CD14-positive monocyte (primary cell): ENCODE measurements around the gene SLC25A33. TPM values are rescaled to one million over a fixed set of nuclear protein-coding genes. Genes with fewer than 3 reads are reported as not detected.
A peak's percentile ranks its signal among the peaks of the same experiment; 100 is the strongest.

Experiments
- DNase-seq, 3 donors: peaks; one replicate each; pipeline ENCODE4 v3.0.0-alpha.2; 2011 to 2022
- H2AFZ ChIP-seq: 2 replicates; pipeline ENCODE4 v1.6.0; 2012; ENCODE audit warnings: mild to moderate bottlenecking, low read depth, low read length, inconsistent platforms; ENCODE audit not compliant: insufficient read depth, poor library complexity, severe bottlenecking
- H3K27ac ChIP-seq, 2 donors: 1 replicate in 1 of 2; 2 replicates in 1 of 2; pipeline ENCODE4 v1.5.1; 2012 to 2013; ENCODE audit warnings: low read length in 2 of 2, control low read depth in 1 of 2, inconsistent platforms in 1 of 2, low read depth in 1 of 2, mild to moderate bottlenecking in 1 of 2
- H3K27me3 ChIP-seq, 2 donors: one replicate each; pipeline versions ENCODE4 v1.6.0 to v1.6.1; 2011 to 2013; ENCODE audit warnings: low read length in 2 of 2; ENCODE audit not compliant: control insufficient read depth in 2 of 2, insufficient read depth in 2 of 2
- H3K36me3 ChIP-seq, 2 donors: replicated peaks in 1 of 2; 1 replicate in 1 of 2; 2 replicates in 1 of 2; pipeline versions ENCODE4 v1.5.1 to v1.6.1; 2012 to 2013; ENCODE audit warnings: low read length in 2 of 2, control low read depth in 1 of 2, inconsistent platforms in 1 of 2, mild to moderate bottlenecking in 1 of 2; ENCODE audit not compliant: insufficient read depth in 2 of 2, control insufficient read depth in 1 of 2
- H3K4me1 ChIP-seq, 2 donors: 1 replicate in 1 of 2; 2 replicates in 1 of 2; pipeline versions ENCODE4 v1.5.1 to v1.6.1; 2012 to 2013; ENCODE audit warnings: low read length in 2 of 2, control low read depth in 1 of 2, inconsistent platforms in 1 of 2, mild to moderate bottlenecking in 1 of 2, moderate library complexity in 1 of 2; ENCODE audit not compliant: insufficient read depth in 2 of 2, control insufficient read depth in 1 of 2
- H3K4me2 ChIP-seq: replicated peaks from 2 replicates; pipeline ENCODE3; 2012; ENCODE audit warnings: low read length, moderate library complexity, mild to moderate bottlenecking; ENCODE audit not compliant: poor library complexity, severe bottlenecking; ENCODE audit errors: extremely low read depth
- H3K4me3 ChIP-seq, 3 experiments: fragments of 200-600 bp in 1 of 3; sonication (generic) in 1 of 3; replicated peaks in 1 of 3; 1 replicate in 2 of 3; 2 replicates in 1 of 3; pipeline ENCODE4 v1.5.1; 2011 to 2013; ENCODE audit warnings: low read length in 3 of 3, mild to moderate bottlenecking in 3 of 3, control low read depth in 2 of 3, low read depth in 2 of 3, inconsistent platforms in 1 of 3, moderate library complexity in 1 of 3
- H3K79me2 ChIP-seq: 2 replicates; pipeline ENCODE4 v1.6.0; 2012; ENCODE audit warnings: mild to moderate bottlenecking, control low read depth, inconsistent platforms, low read length, moderate library complexity; ENCODE audit not compliant: insufficient read depth
- H3K9ac ChIP-seq: 2 replicates; pipeline ENCODE4 v1.6.0; 2017; ENCODE audit warnings: low read length, mild to moderate bottlenecking; ENCODE audit not compliant: insufficient read depth, poor library complexity, severe bottlenecking
- H3K9me3 ChIP-seq, 2 donors: replicated peaks in 1 of 2; 1 replicate in 1 of 2; 2 replicates in 1 of 2; pipeline versions ENCODE4 v1.5.1 to v1.6.1; 2012 to 2013; ENCODE audit warnings: low read length in 2 of 2, control low read depth in 1 of 2; ENCODE audit not compliant: control insufficient read depth in 1 of 2, insufficient read depth in 1 of 2
- H4K20me1 ChIP-seq: 2 replicates; pipeline ENCODE4 v1.6.0; 2012; ENCODE audit warnings: mild to moderate bottlenecking, low read length, control low read depth, moderate library complexity; ENCODE audit not compliant: insufficient read depth
- H3K27ac Mint-ChIP-seq, 7 donors: one replicate each; pipeline ENCODE4 v1.8.0; 2020; ENCODE audit warnings: mild to moderate bottlenecking in 7 of 7, mixed read lengths in 7 of 7, moderate library complexity in 6 of 7, inconsistent platforms in 2 of 7
- H3K27me3 Mint-ChIP-seq, 3 donors: one replicate each; pipeline ENCODE4 v1.8.0; 2021 to 2022; ENCODE audit warnings: low read depth in 3 of 3, mild to moderate bottlenecking in 3 of 3, mixed read lengths in 3 of 3, moderate library complexity in 3 of 3, inconsistent platforms in 1 of 3
- H3K36me3 Mint-ChIP-seq, 2 donors: one replicate each; pipeline ENCODE4 v1.8.0; 2020; ENCODE audit warnings: mixed read lengths in 2 of 2, inconsistent platforms in 1 of 2, mild to moderate bottlenecking in 1 of 2
- H3K4me1 Mint-ChIP-seq: one replicate; pipeline ENCODE4 v1.8.0; 2020; ENCODE audit warnings: mild to moderate bottlenecking, mixed read lengths
- H3K4me3 Mint-ChIP-seq, 2 donors: one replicate each; pipeline ENCODE4 v1.8.0; 2020; ENCODE audit warnings: mild to moderate bottlenecking in 2 of 2, mixed read lengths in 2 of 2, moderate library complexity in 1 of 2
- H3K9me3 Mint-ChIP-seq, 7 donors: one replicate each; pipeline ENCODE4 v1.8.0; 2020 to 2022; ENCODE audit warnings: mixed read lengths in 7 of 7, mild to moderate bottlenecking in 6 of 7, moderate library complexity in 6 of 7, inconsistent platforms in 2 of 7
- CTCF ChIP-seq: fragments of 200-600 bp; IDR thresholded peaks from one replicate; pipeline ENCODE4 v1.8.0; 2022; ENCODE audit warnings: antibody characterized with exemption, mild to moderate bottlenecking
- WGBS: methylation state at CpG from one replicate; pipeline ENCODE4 v1.1.5; 2013; ENCODE audit warnings: missing lambda C conversion rate; ENCODE audit not compliant: insufficient coverage; 5-methylcytosine and 5-hydroxymethylcytosine counted together
- intact Hi-C, 2 donors: fragments of 100-400 bp; cut with micrococcal nuclease; formaldehyde crosslinking; loops; one replicate each; pipeline versions ENCODE4 v1.15.0 to v1.15.1; 2023
- polyA plus RNA-seq, 3 donors: library from polyadenylated mRNA; depleted of rRNA in 1 of 3; unstranded in 2 of 3; stranded (reverse) in 1 of 3; fragments of 300-500 nt in 2 of 3; fragments of >200 nt in 1 of 3; fragmentation: Illumina TruSeq in 2 of 3; gene quantifications; 1 replicate in 2 of 3; 2 replicates in 1 of 3; pipeline ENCODE4 v1.2.3, GENCODE V29; 2012 to 2021

SLC25A33 gene
- polyA plus RNA-seq, 3 donors: 2.3 to 6.4 (median 4.4) TPM

- H3K4me3 Mint-ChIP-seq: no peak overlapping the region
- no peak for TF ChIP-seq CTCF
- Histone ChIP-seq H3K9me3 (no peaks in the 10 kb centered on the region), H3K36me3 (peaks cover 32 to 60% of the 10 kb centered on the region in 2 donors), H3K4me1 (peaks cover 0 to under 1% of the 10 kb centered on the region in 2 donors), H3K79me2 (peaks cover 14% of the 10 kb centered on the region), H2AFZ (no peak overlapping the region), H3K4me2 (no peak overlapping the region), H3K27me3 (no peaks in the 10 kb centered on the region), H3K27ac (no peak overlapping the region), H3K4me3 (no peak overlapping the region), H4K20me1 (peaks cover 14% of the 10 kb centered on the region), H3K9ac (no peak overlapping the region)
- DNase-seq: no peak
- H3K9me3 Mint-ChIP-seq: peaks cover 0 to 2% (median 0%) of the 10 kb centered on the region in 7 donors
- 100% methylated on average over 2 of the region's 4 CpGs for WGBS
- peaks cover 39 to 68% of the 10 kb centered on the region in 2 donors for H3K36me3 Mint-ChIP-seq
- H3K27ac Mint-ChIP-seq: peak overlapping the region in 1 of 7 donors; percentile 63
- H3K4me1 Mint-ChIP-seq: peaks cover 2% of the 10 kb centered on the region
- no peaks in the 10 kb centered on the region for H3K27me3 Mint-ChIP-seq
- intact Hi-C loops: no loop called here
Measured at GRCh38 chr1:9555942-9556341, 16.7 kb downstream of the SLC25A33 start.

GRCh38 chr1:9557624-9558023 lies 18.4 kb downstream of the SLC25A33 start:
- Mint-ChIP-seq H3K9me3 (peaks cover 0 to 2% (median 0%) of the 10 kb centered on the region in 7 donors), H3K27ac (no peak overlapping the region), H3K4me3 (no peak overlapping the region), H3K27me3 (no peaks in the 10 kb centered on the region), H3K4me1 (peaks cover 9% of the 10 kb centered on the region), H3K36me3 (peaks cover 39 to 83% of the 10 kb centered on the region in 2 donors)
- Histone ChIP-seq H3K9me3 (no peaks in the 10 kb centered on the region), H3K4me1 (peaks cover 5 to 10% of the 10 kb centered on the region in 2 donors), H3K27ac (no peak overlapping the region), H3K9ac (no peak overlapping the region), H4K20me1 (peaks cover 2% of the 10 kb centered on the region), H3K27me3 (no peaks in the 10 kb centered on the region), H3K4me2 (no peak overlapping the region), H2AFZ (no peak overlapping the region), H3K4me3 (no peak overlapping the region), H3K36me3 (peaks cover 32 to 60% of the 10 kb centered on the region in 2 donors), H3K79me2 (peaks cover under 1% of the 10 kb centered on the region)
- no peak for DNase-seq
- TF ChIP-seq CTCF: no peak
- intact Hi-C loops: no loop called here
- 100% methylated on average over 1 of the region's 5 CpGs for WGBS
